Measurements from ENCODE around the gene PACRG.

DNA sequence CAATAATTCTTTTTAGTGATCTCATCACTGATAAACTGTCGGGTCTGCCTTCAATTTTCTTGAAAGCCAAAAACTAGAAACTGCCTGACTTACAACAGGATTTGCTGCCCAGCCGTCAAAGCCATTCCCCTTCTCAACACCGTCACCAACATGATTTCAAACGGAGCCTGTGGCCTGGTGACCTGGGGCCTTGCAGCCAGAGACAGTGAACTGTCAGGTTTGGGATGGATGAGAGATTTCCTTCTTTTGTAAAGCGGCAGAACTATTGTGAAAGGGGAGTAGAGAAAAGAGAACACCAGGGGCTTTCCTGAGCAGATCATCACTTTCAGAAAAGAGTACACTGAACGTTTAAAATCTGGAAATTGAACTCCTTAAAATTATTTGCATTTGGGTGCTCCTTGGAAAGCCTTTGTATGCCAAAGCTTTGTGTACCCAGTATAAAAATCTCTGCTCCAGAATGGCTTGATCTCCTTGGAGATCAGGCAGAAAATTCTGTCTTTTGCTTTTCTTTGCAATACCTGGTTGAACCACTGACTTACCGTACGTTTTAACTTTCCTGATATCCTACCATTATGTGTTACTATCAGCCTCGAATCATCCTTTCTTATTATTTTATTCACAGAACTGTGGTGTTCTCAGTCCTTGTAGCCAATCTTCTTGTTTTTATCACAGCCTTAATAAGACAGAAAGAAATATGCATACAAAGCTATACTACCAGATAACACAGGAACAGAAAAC is 125.2 kb downstream of the PACRG start:
- no peak for TF ChIP-seq POLR2A (IDR thresholded peaks at IDR 0.05; ENCODE audit: low read length)
- no peak for TF ChIP-seq GATA1 (IDR thresholded peaks at IDR 0.05; ENCODE audit: low read depth, low read length)
